Measurements from ENCODE around the gene PASD1. TPM values are rescaled to one million over a fixed set of nuclear protein-coding genes. Genes with fewer than 3 reads are reported as not detected.

The PASD1 gene
- total RNA-seq, 1 donor from 2014 or later = not detected

DNA sequence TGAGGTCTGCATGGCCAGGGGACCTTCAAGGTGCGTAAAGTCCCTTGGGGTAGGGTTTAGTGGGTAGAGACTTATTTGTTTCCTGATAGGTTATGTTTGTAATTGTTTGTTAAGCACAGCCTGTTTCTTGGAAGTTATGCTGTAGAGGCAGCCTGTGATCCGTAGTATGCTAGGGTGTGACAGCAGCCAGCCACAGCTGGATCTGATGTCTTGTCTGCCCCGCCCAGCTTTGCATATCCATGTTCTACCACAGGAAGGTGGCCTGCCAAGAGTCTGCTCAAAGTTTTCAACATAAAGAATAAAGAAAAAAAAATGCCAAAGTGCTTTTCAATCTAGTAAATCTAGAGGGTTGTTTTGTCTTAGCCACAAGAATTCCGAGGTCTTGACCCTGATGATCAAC lies 112.7 kb downstream of the PASD1 start:
- TF ChIP-seq, protein P1, sequence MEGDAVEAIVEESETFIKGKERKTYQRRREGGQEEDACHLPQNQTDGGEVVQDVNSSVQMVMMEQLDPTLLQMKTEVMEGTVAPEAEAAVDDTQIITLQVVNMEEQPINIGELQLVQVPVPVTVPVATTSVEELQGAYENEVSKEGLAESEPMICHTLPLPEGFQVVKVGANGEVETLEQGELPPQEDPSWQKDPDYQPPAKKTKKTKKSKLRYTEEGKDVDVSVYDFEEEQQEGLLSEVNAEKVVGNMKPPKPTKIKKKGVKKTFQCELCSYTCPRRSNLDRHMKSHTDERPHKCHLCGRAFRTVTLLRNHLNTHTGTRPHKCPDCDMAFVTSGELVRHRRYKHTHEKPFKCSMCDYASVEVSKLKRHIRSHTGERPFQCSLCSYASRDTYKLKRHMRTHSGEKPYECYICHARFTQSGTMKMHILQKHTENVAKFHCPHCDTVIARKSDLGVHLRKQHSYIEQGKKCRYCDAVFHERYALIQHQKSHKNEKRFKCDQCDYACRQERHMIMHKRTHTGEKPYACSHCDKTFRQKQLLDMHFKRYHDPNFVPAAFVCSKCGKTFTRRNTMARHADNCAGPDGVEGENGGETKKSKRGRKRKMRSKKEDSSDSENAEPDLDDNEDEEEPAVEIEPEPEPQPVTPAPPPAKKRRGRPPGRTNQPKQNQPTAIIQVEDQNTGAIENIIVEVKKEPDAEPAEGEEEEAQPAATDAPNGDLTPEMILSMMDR (IDR thresholded peaks at IDR 0.05) = no peak
- Mint-ChIP-seq H3K4me3 (ENCODE audit: unreplicated experiment) (no peak overlapping the region), H3K27ac (ENCODE audit: unreplicated experiment) (no peak overlapping the region), H3K4me1 (ENCODE audit: low read depth) (no peaks in the 10 kb centered on the region), H3K36me3 (ENCODE audit: low read depth) (no peaks in the 10 kb centered on the region), H3K27me3 (ENCODE audit: low read depth) (peaks cover 2% of the 10 kb centered on the region), H3K9me3 (ENCODE audit: low read depth) (peaks cover 22% of the 10 kb centered on the region)
- no peak for DNase-seq (ENCODE audit: low spot score)

DNA sequence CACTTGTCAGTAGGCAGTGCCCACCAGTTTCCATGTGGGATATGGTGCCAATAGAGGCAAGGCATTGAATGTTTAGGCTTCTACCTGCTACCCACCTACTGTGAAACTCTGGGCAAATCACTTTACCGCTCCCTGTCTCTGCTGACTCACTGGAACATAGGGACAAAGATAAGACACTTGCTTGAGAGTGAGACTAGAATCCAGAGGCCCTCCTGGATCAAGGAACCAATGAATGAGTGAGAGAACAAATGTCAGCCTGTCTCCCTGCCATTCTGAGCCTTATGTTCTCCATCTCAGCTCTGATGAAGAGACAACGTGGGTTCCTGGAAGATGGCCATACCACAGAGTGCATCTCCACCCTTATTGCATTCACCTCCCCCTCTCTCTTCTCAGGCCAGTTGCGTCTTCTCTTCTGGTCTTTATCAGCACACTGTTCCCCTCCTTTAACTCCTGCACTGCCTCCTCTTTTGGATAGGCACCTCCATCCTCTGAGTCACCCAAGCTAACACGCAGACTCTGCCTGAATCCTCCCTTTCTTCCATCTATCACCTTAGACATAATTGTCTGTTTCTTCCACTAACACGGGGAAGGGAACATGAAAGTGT lies 116.4 kb downstream of the PASD1 start:
- TF ChIP-seq, protein P1 (IDR thresholded peaks at IDR 0.05) = no peak
- Mint-ChIP-seq H3K4me1 (ENCODE audit: low read depth) (no peaks in the 10 kb centered on the region), H3K27me3 (ENCODE audit: low read depth) (peaks cover 1% of the 10 kb centered on the region), H3K4me3 (ENCODE audit: unreplicated experiment) (no peak overlapping the region), H3K27ac (ENCODE audit: unreplicated experiment) (no peak overlapping the region), H3K9me3 (ENCODE audit: low read depth) (peaks cover 24% of the 10 kb centered on the region), H3K36me3 (ENCODE audit: low read depth) (no peaks in the 10 kb centered on the region)
- DNase-seq (ENCODE audit: low spot score) = no peak

DNA sequence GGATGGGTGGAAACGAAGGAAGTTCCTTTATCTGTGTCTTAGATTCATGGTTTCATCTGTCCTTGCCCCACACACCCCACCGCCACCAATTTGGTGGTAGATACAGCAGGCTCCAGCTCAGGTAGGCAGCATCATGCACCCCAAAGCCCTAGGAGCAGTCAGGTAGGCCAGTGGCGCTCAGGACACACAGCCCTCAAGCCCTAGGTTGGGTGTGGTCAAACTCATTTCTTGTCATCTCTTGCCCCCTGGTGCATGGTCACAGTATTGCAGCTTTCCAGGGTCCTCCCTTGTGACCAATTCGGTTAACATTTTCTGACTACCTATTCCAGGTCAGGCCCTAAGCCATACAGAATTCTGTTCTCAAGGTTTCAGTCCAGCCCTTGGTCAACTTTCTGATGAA lies 117.3 kb downstream of the PASD1 start:
- no peak for DNase-seq (ENCODE audit: low spot score)
- Mint-ChIP-seq H3K36me3 (ENCODE audit: low read depth) (no peaks in the 10 kb centered on the region), H3K9me3 (ENCODE audit: low read depth) (peaks cover 24% of the 10 kb centered on the region), H3K27me3 (ENCODE audit: low read depth) (peaks cover 1% of the 10 kb centered on the region), H3K4me3 (ENCODE audit: unreplicated experiment) (no peak overlapping the region), H3K27ac (ENCODE audit: unreplicated experiment) (no peak overlapping the region), H3K4me1 (ENCODE audit: low read depth) (no peaks in the 10 kb centered on the region)
- TF ChIP-seq, protein P1 (IDR thresholded peaks at IDR 0.05) = peak; percentile 65

DNA sequence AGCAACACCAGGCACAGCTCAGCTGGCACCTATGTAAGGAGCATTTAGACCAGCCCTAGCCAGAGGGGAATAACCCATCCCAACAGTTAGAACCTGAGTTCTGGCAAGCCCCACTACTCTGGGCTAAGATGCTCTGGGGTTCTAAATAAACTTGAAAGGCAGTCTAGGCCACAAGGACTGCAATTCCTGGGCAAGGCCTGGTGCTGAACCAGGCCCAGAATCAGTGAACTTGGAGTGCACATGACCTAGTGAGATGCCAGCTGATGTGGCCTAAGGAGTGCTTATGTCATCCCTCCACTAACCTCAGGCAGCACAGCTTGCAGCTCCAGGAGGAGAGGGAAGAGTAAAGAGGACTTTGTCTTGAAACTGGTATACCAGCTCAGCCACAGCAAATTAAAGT lies 124.2 kb downstream of the PASD1 start:
- TF ChIP-seq, protein P1 (IDR thresholded peaks at IDR 0.05) = no peak
- H3K4me3 Mint-ChIP-seq (ENCODE audit: unreplicated experiment) = no peak overlapping the region
- H3K27ac Mint-ChIP-seq (ENCODE audit: unreplicated experiment) = no peak overlapping the region
- peaks cover 1% of the 10 kb centered on the region for H3K27me3 Mint-ChIP-seq (ENCODE audit: low read depth)
- no peaks in the 10 kb centered on the region for H3K4me1 Mint-ChIP-seq (ENCODE audit: low read depth)
- H3K9me3 Mint-ChIP-seq (ENCODE audit: low read depth) = peaks cover 5% of the 10 kb centered on the region
- H3K36me3 Mint-ChIP-seq (ENCODE audit: low read depth) = no peaks in the 10 kb centered on the region
- DNase-seq (ENCODE audit: low spot score) = no peak

DNA sequence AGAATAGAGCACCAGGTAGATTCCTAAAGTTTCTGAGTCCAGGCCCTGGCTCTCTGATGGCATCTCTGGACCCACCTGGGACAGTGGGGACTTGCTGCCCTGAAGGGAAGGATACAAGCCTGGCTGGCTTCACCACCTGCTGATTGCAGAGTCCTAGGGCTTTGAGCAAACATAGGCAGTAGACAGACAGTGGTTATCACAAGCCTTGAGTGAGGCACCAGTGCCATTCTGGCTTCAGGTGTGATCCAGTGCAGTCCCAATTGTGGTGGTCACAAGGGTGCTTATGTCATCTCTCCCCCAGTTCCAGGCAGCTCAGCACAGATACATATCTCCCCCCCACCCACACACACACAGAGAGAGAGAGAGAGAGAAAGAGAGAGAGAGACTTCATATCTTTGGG lies 125.2 kb downstream of the PASD1 start:
- no peak for DNase-seq (ENCODE audit: low spot score)
- TF ChIP-seq, protein P1 (IDR thresholded peaks at IDR 0.05) = no peak
- no peak overlapping the region for H3K27ac Mint-ChIP-seq (ENCODE audit: unreplicated experiment)
- H3K9me3 Mint-ChIP-seq (ENCODE audit: low read depth) = peaks cover 8% of the 10 kb centered on the region
- H3K4me3 Mint-ChIP-seq (ENCODE audit: unreplicated experiment) = no peak overlapping the region
- H3K4me1 Mint-ChIP-seq (ENCODE audit: low read depth) = no peaks in the 10 kb centered on the region
- peaks cover 4% of the 10 kb centered on the region for H3K27me3 Mint-ChIP-seq (ENCODE audit: low read depth)
- no peaks in the 10 kb centered on the region for H3K36me3 Mint-ChIP-seq (ENCODE audit: low read depth)
